GM12878 (cell line): ENCODE results near the gene SLC4A3. TPM values are rescaled to one million over a fixed set of nuclear protein-coding genes. Genes with fewer than 3 reads are reported as not detected.

Source experiments
- ATAC-seq: fragments of 200-7000 bp; cut with Tn5 transposase; 3 replicates; pipeline ENCODE4 v1.9.1; 2020; ENCODE audit warnings: mild to moderate bottlenecking, moderate library complexity
- BruUV-seq: library from RNA; stranded (reverse); fragments of 400-500 nt; replicated peaks from 2 replicates; lab custom pipeline; 2021; lab: Mats Ljungman, UMichigan
- CTCF ChIA-PET: fragments of 300-600 bp; sonication (Branson Sonifier 250); formaldehyde crosslinking; extraction: SDS; loops from one replicate; lab custom pipeline; 2021; ENCODE audit warnings: inconsistent platforms; lab: Yijun Ruan, JAX
- POLR2A ChIA-PET: fragments of 350-600 bp; formaldehyde crosslinking; extraction: SDS; loops from one replicate; lab custom pipeline; 2021; ENCODE audit warnings: inconsistent platforms; lab: Charles Lee
- RAD21 ChIA-PET: fragments of 300-600 bp; sonication (Branson Sonifier 250); formaldehyde crosslinking; loops from one replicate; lab custom pipeline; 2023; ENCODE audit warnings: antibody characterized with exemption; ENCODE audit not compliant: unreplicated experiment; lab: Charles Lee
- SMC1A ChIA-PET: fragments of 300-600 bp; sonication (Branson Sonifier 250); formaldehyde crosslinking; loops from one replicate; lab custom pipeline; 2023; ENCODE audit not compliant: unreplicated experiment, uncharacterized antibody; lab: Charles Lee
- DNase-seq: peaks from one replicate; pipeline ENCODE4 v3.0.0-alpha.2; 2011; ENCODE audit warnings: low read depth, low spot score
- FAIRE-seq: peaks from 3 replicates; lab custom pipeline; 2011; peaks lifted over from hg19 to GRCh38; lab: Jason Lieb, UNC
- H2AFZ ChIP-seq: 2 replicates; pipeline ENCODE4 v1.6.0; 2011; ENCODE audit warnings: low read depth, low read length, control low read depth; ENCODE audit not compliant: control insufficient read depth
- H3K27ac ChIP-seq: 2 replicates; pipeline ENCODE4 v1.5.1; 2011; ENCODE audit warnings: control low read depth; ENCODE audit not compliant: control insufficient read depth, insufficient read depth
- H3K27me3 ChIP-seq, 2 experiments: replicated peaks in 1 of 2; 2 replicates each; pipeline versions ENCODE4 v1.6.0 to v1.6.1; 2011; ENCODE audit warnings: low read length in 1 of 2; ENCODE audit not compliant: control insufficient read depth in 2 of 2, insufficient read depth in 2 of 2
- H3K36me3 ChIP-seq, 2 experiments: 2 replicates each; pipeline ENCODE4 v1.5.1; 2011; ENCODE audit warnings: low read length in 1 of 2; ENCODE audit not compliant: control insufficient read depth in 2 of 2, insufficient read depth in 2 of 2
- H3K4me1 ChIP-seq: 2 replicates; pipeline ENCODE4 v1.6.1; 2011; ENCODE audit warnings: mild to moderate bottlenecking, low read length, moderate library complexity, mixed read lengths; ENCODE audit not compliant: control insufficient read depth, insufficient read depth
- H3K4me2 ChIP-seq: 2 replicates; pipeline ENCODE4 v1.6.0; 2011; ENCODE audit warnings: control low read depth; ENCODE audit not compliant: control insufficient read depth, insufficient read depth
- H3K4me3 ChIP-seq: fragments of 200-600 bp; sonication (generic); 2 replicates; pipeline ENCODE4 v1.5.1; 2016
- H3K79me2 ChIP-seq: 2 replicates; pipeline ENCODE4 v1.6.0; 2011; ENCODE audit warnings: low read length; ENCODE audit not compliant: control insufficient read depth, insufficient read depth
- H3K9ac ChIP-seq: 2 replicates; pipeline ENCODE4 v1.8.0; 2011; ENCODE audit warnings: low read length, control low read depth, mixed read lengths; ENCODE audit not compliant: control insufficient read depth, insufficient read depth
- H3K9me3 ChIP-seq: replicated peaks from 3 replicates; pipeline ENCODE4 v1.5.1; 2011; ENCODE audit warnings: mild to moderate bottlenecking, low read length; ENCODE audit not compliant: control insufficient read depth, insufficient read depth
- H4K20me1 ChIP-seq: 2 replicates; pipeline ENCODE4 v1.6.0; 2011; ENCODE audit not compliant: control insufficient read depth, insufficient read depth
- ATF3 ChIP-seq: IDR thresholded peaks from 2 replicates; pipeline ENCODE4 v1.6.1; 2011; ENCODE audit warnings: low read depth, mild to moderate bottlenecking, low read length, moderate library complexity, borderline replicate concordance; ENCODE audit errors: extremely low read depth
- FOS ChIP-seq: IDR thresholded peaks from 3 replicates; pipeline ENCODE4 v1.6.1; 2011; ENCODE audit warnings: borderline replicate concordance; ENCODE audit not compliant: insufficient read length; ENCODE audit errors: extremely low read depth
- HDAC2 ChIP-seq: fragments of 200-600 bp; sonication (generic); IDR thresholded peaks from 2 replicates; pipeline ENCODE4 v1.6.1; 2017
- RFX5 ChIP-seq: IDR thresholded peaks from 2 replicates; pipeline ENCODE4 v1.6.1; 2011; ENCODE audit warnings: low read depth, low read length, improper control_type of control experiment
- SREBF1 ChIP-seq: IDR thresholded peaks from 2 replicates; pipeline ENCODE4 v1.6.1; 2012; ENCODE audit warnings: mild to moderate bottlenecking, low read length
- WGBS: methylation state at CpG from one replicate; pipeline ENCODE4 v1.1.6; 2016; ENCODE audit warnings: low lambda C conversion rate; ENCODE audit not compliant: insufficient replicate concordance, insufficient coverage; ENCODE audit errors: missing lambda C conversion rate; 5-methylcytosine and 5-hydroxymethylcytosine counted together
- in situ Hi-C: fragments of 300-500 bp; cut with MboI; formaldehyde crosslinking; loops from 9 replicates; pipeline ENCODE4 v1.14.3; 2018; ENCODE audit warnings: mixed read lengths
- intact Hi-C: fragments of 100-400 bp; cut with micrococcal nuclease; formaldehyde crosslinking; loops from one replicate; pipeline ENCODE4 v1.14.2; 2022; ENCODE audit not compliant: unreplicated experiment
- polyA plus RNA-seq, 11 experiments: library from polyadenylated mRNA; depleted of rRNA in 4 of 11; unstranded in 6 of 11; stranded (reverse) in 5 of 11; fragments of >200 nt; fragmentation: Nextera tagmentation in 4 of 11; fragmentation: Illumina TruSeq in 1 of 11; extraction: Ambion mirVana in 4 of 11; extraction: Trizol in 1 of 11; gene quantifications; 1 replicate in 1 of 11; 2 replicates in 10 of 11; pipeline versions ENCODE4 v1.2.1 to v1.2.3, GENCODE V29; 2011 to 2016; ENCODE audit warnings: inconsistent platforms in 2 of 11, missing spikeins in 2 of 11, low read depth in 1 of 11
- total RNA-seq, 4 experiments: library from RNA; depleted of rRNA in 3 of 4; stranded (reverse); fragments of >200 nt in 3 of 4; fragmentation: Illumina TruSeq in 1 of 4; extraction: Trizol in 1 of 4; gene quantifications; 2 replicates each; pipeline versions ENCODE4 v1.2.1 to v1.2.3, GENCODE V29; 2013 to 2021
- TF ChIP-seq, protein P1 (sequence below): IDR thresholded peaks from 2 replicates; pipeline ENCODE4 v1.6.1; 2011; ENCODE audit warnings: borderline replicate concordance, low read depth, mild to moderate bottlenecking, moderate library complexity, low read length; ENCODE audit not compliant: insufficient read depth, poor library complexity, severe bottlenecking

The SLC4A3 gene
- total and polyA plus RNA-seq, 10 of the 15 experiments (the other 5 are each of a cell fraction or from before 2014, with no cell fraction given), result 0.05 to 0.08 TPM; not detected in 8

DNA sequence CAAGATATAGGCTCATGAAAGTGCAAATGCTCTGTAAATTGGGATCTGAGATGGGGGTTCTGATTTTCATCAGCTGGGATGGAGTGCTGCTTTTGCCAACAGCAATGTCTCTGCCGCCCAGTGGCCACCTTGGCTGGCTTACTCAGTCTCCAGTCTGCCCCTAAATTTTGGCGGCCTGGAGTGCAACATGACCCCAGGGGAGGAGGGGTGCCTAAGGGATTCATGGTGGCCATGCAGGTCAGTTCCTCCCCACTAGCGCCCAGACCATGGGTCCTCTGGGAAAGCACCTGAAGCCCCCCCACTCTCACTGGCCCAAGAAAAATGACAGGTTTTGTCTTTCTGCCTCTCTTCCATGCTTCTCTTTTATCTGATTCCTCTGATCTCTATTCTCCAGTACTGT, 45.0 kb downstream of the SLC4A3 start:
- in situ Hi-C loops, result no loop called here
- ATAC-seq, result no peak
- BruUV-seq, result no TSS peak
- Histone ChIP-seq H3K9me3 (no peaks in the 10 kb centered on the region; the same call in 2 of the 3 replicates), H4K20me1 (no peaks in the 10 kb centered on the region)
- TF ChIP-seq HDAC2 (no peak), FOS (no peak), SREBF1 (no peak), RFX5 (no peak), ATF3 (no peak)
- TF ChIP-seq, protein P1, sequence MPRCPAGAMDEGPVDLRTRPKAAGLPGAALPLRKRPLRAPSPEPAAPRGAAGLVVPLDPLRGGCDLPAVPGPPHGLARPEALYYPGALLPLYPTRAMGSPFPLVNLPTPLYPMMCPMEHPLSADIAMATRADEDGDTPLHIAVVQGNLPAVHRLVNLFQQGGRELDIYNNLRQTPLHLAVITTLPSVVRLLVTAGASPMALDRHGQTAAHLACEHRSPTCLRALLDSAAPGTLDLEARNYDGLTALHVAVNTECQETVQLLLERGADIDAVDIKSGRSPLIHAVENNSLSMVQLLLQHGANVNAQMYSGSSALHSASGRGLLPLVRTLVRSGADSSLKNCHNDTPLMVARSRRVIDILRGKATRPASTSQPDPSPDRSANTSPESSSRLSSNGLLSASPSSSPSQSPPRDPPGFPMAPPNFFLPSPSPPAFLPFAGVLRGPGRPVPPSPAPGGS, result no peak
- TF ChIP-seq, all 136 proteins: peak for 0
- ChIA-PET SMC1A (no interaction called here), POLR2A (no interaction called here), CTCF (no interaction called here), RAD21 (no interaction called here)
- Histone ChIP-seq H3K36me3 (no peaks in the 10 kb centered on the region), H3K27ac (no peak overlapping the region), H3K27me3 (peaks cover 0 to 2% of the 10 kb centered on the region in 2 experiments; a peak in 1 of 4 replicates), H3K4me1 (no peaks in the 10 kb centered on the region), H3K79me2 (no peaks in the 10 kb centered on the region), H3K4me2 (no peak overlapping the region), H2AFZ (no peak overlapping the region), H3K4me3 (no peak overlapping the region), H3K9ac (no peak overlapping the region)
- FAIRE-seq (no peak), DNase-seq (no peak)
- 52% methylated on average over 3 of the region's 3 CpGs for WGBS
- intact Hi-C loops, result no loop called here
